ENCODE data around the gene KLHDC8B. TPM values are rescaled to one million over a fixed set of nuclear protein-coding genes. Genes with fewer than 3 reads are reported as not detected.

KLHDC8B gene
- total and polyA plus RNA-seq, 4 donors: 8.1 to 17.1 (median 9.4) TPM

DNA sequence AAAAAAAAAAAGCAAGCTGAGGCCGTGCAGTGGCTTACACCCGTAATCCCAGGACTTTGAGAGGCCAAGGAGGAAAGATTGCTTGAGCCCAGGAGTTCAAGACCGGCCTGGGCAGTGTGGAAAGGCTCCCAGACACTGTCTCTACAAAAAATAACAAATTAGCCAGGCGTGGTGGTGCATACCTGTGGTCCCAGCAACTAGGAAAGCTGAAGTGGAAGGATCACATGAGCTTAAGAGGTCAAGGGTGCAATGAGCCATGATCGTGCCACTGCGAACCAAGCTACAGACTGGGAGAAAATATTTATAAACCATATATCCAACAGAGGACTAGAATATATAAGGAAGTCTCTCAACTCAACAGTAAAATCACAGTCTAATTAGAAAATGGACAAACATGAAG, 10.0 kb downstream of the KLHDC8B start:
- H3K36me3 ChIP-seq (ENCODE audit: control insufficient read depth in 4 of 4, insufficient read depth in 3 of 4, low read depth in 1 of 4, low read length in 3 of 4): peaks cover 0 to 3% (median 0%) of the 10 kb centered on the region in 4 donors
- WGBS: 85% methylated on average over 6 of the region's 6 CpGs
- TF ChIP-seq HNF4G (IDR thresholded peaks at IDR 0.05): no peak
- H3K4me3 ChIP-seq (ENCODE audit: low read depth in 1 of 3, low read length in 3 of 3): no peak overlapping the region
- DNase-seq (ENCODE audit: low spot score): no peak
- H3K9ac ChIP-seq (ENCODE audit: low read depth in 1 of 2, low read length in 2 of 2): no peak overlapping the region
- no peaks in the 10 kb centered on the region for H3K9me3 ChIP-seq (ENCODE audit: control insufficient read depth in 4 of 4, low read length in 3 of 4)
- no peaks in the 10 kb centered on the region for H3K27me3 ChIP-seq (ENCODE audit: control insufficient read depth in 4 of 4, insufficient read depth in 4 of 4, low read length in 3 of 4)
- no peak overlapping the region for H3K27ac ChIP-seq (ENCODE audit: low read depth in 1 of 2, low read length in 2 of 2)
- no peaks in the 10 kb centered on the region for H3K4me1 ChIP-seq (ENCODE audit: control insufficient read depth in 4 of 4, insufficient read depth in 4 of 4, low read length in 3 of 4)

DNA sequence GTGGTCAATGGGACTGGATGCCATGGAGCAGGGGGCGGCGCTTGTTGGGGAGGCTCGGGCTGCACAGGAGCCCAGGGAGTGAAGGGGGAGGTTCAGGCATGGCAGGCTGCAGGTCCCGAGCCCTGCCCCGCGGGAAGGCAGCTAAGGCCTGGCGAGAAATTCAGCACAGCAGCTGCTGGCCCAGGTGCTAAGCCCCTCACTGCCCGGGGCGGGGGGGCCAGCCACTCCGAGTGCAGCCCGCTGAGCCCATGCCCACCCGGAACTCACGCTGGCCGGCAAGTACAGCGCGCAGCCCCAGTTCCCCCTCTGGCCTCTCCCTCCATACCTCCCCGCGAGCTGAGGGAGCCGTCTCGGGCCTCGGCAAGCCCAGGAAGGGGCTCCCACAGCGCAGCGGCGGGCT, 11.3 kb downstream of the KLHDC8B start:
- H3K4me1 ChIP-seq (ENCODE audit: control insufficient read depth in 4 of 4, insufficient read depth in 4 of 4, low read length in 3 of 4): no peaks in the 10 kb centered on the region
- TF ChIP-seq HNF4A (conservative IDR thresholded peaks at IDR 0.05) (no peak), TAF1 (conservative IDR thresholded peaks at IDR 0.05) (no peak), SP1 (IDR thresholded peaks at IDR 0.05) (no peak), FOXA2 (IDR thresholded peaks at IDR 0.05) (no peak), HNF4G (IDR thresholded peaks at IDR 0.05) (no peak), NR2F2 (IDR thresholded peaks at IDR 0.05) (no peak), RAD21 (IDR thresholded peaks at IDR 0.05) (no peak)
- TF ChIP-seq, protein P1, sequence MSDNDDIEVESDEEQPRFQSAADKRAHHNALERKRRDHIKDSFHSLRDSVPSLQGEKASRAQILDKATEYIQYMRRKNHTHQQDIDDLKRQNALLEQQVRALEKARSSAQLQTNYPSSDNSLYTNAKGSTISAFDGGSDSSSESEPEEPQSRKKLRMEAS (IDR thresholded peaks at IDR 0.05): no peak
- TF ChIP-seq, protein P2, sequence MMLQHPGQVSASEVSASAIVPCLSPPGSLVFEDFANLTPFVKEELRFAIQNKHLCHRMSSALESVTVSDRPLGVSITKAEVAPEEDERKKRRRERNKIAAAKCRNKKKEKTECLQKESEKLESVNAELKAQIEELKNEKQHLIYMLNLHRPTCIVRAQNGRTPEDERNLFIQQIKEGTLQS (IDR thresholded peaks at IDR 0.05): no peak
- TF ChIP-seq, protein P3, sequence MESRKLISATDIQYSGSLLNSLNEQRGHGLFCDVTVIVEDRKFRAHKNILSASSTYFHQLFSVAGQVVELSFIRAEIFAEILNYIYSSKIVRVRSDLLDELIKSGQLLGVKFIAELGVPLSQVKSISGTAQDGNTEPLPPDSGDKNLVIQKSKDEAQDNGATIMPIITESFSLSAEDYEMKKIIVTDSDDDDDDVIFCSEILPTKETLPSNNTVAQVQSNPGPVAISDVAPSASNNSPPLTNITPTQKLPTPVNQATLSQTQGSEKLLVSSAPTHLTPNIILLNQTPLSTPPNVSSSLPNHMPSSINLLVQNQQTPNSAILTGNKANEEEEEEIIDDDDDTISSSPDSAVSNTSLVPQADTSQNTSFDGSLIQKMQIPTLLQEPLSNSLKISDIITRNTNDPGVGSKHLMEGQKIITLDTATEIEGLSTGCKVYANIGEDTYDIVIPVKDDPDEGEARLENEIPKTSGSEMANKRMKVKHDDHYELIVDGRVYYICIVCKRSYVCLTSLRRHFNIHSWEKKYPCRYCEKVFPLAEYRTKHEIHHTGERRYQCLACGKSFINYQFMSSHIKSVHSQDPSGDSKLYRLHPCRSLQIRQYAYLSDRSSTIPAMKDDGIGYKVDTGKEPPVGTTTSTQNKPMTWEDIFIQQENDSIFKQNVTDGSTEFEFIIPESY (IDR thresholded peaks at IDR 0.05): no peak
- TF ChIP-seq, protein P4, sequence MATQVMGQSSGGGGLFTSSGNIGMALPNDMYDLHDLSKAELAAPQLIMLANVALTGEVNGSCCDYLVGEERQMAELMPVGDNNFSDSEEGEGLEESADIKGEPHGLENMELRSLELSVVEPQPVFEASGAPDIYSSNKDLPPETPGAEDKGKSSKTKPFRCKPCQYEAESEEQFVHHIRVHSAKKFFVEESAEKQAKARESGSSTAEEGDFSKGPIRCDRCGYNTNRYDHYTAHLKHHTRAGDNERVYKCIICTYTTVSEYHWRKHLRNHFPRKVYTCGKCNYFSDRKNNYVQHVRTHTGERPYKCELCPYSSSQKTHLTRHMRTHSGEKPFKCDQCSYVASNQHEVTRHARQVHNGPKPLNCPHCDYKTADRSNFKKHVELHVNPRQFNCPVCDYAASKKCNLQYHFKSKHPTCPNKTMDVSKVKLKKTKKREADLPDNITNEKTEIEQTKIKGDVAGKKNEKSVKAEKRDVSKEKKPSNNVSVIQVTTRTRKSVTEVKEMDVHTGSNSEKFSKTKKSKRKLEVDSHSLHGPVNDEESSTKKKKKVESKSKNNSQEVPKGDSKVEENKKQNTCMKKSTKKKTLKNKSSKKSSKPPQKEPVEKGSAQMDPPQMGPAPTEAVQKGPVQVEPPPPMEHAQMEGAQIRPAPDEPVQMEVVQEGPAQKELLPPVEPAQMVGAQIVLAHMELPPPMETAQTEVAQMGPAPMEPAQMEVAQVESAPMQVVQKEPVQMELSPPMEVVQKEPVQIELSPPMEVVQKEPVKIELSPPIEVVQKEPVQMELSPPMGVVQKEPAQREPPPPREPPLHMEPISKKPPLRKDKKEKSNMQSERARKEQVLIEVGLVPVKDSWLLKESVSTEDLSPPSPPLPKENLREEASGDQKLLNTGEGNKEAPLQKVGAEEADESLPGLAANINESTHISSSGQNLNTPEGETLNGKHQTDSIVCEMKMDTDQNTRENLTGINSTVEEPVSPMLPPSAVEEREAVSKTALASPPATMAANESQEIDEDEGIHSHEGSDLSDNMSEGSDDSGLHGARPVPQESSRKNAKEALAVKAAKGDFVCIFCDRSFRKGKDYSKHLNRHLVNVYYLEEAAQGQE (IDR thresholded peaks at IDR 0.05): no peak
- TF ChIP-seq, protein P5, sequence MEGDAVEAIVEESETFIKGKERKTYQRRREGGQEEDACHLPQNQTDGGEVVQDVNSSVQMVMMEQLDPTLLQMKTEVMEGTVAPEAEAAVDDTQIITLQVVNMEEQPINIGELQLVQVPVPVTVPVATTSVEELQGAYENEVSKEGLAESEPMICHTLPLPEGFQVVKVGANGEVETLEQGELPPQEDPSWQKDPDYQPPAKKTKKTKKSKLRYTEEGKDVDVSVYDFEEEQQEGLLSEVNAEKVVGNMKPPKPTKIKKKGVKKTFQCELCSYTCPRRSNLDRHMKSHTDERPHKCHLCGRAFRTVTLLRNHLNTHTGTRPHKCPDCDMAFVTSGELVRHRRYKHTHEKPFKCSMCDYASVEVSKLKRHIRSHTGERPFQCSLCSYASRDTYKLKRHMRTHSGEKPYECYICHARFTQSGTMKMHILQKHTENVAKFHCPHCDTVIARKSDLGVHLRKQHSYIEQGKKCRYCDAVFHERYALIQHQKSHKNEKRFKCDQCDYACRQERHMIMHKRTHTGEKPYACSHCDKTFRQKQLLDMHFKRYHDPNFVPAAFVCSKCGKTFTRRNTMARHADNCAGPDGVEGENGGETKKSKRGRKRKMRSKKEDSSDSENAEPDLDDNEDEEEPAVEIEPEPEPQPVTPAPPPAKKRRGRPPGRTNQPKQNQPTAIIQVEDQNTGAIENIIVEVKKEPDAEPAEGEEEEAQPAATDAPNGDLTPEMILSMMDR (IDR thresholded peaks at IDR 0.05; ENCODE audit: low read depth, low read length, missing input control): no peak
- H3K9me3 ChIP-seq (ENCODE audit: control insufficient read depth in 4 of 4, low read length in 3 of 4): no peaks in the 10 kb centered on the region
- no peak overlapping the region for H3K27ac ChIP-seq (ENCODE audit: low read depth in 1 of 2, low read length in 2 of 2)
- no peak overlapping the region for H3K9ac ChIP-seq (ENCODE audit: low read depth in 1 of 2, low read length in 2 of 2)
- no peaks in the 10 kb centered on the region for H3K27me3 ChIP-seq (ENCODE audit: control insufficient read depth in 4 of 4, insufficient read depth in 4 of 4, low read length in 3 of 4)
- H3K36me3 ChIP-seq (ENCODE audit: control insufficient read depth in 4 of 4, insufficient read depth in 3 of 4, low read depth in 1 of 4, low read length in 3 of 4): no peaks in the 10 kb centered on the region
- DNase-seq (ENCODE audit: low spot score): no peak
- H3K4me3 ChIP-seq (ENCODE audit: low read depth in 1 of 3, low read length in 3 of 3): no peak overlapping the region
- 93% methylated on average over 24 of the region's 24 CpGs for WGBS
